GM12892 (cell line): Measurements from ENCODE around the gene AGO1. TPM values are rescaled to one million over a fixed set of nuclear protein-coding genes. Genes with fewer than 3 reads are reported as not detected.
A peak's percentile ranks its signal among the peaks of the same experiment; 100 is the strongest.

Experiments used
- DNase-seq: peaks from one replicate; pipeline ENCODE4 v3.0.0; 2011; ENCODE audit not compliant: insufficient read length
- FAIRE-seq: peaks from 2 replicates; lab custom pipeline; 2011; peaks lifted over from hg19 to GRCh38; lab: Jason Lieb, UNC
- POLR2A ChIP-seq: IDR thresholded peaks from 2 replicates; pipeline ENCODE4 v1.6.1; 2011; ENCODE audit warnings: low read depth, low read length, control low read depth
- POLR2AphosphoS5 ChIP-seq: IDR thresholded peaks from 2 replicates; pipeline ENCODE4 v1.6.1; 2011; ENCODE audit warnings: low read depth, low read length, control low read depth
- TAF1 ChIP-seq: IDR thresholded peaks from 2 replicates; pipeline ENCODE4 v1.6.1; 2011; ENCODE audit warnings: low read depth, mild to moderate bottlenecking, control low read depth, low read length, borderline replicate concordance
- polyA plus RNA-seq: library from polyadenylated mRNA; unstranded; fragments of >200 nt; gene quantifications from one replicate; pipeline ENCODE4 v1.2.1, GENCODE V29; 2012; ENCODE audit warnings: missing spikeins, inconsistent platforms; ENCODE audit not compliant: missing spikeins

The AGO1 gene
- 8.0 TPM for polyA plus RNA-seq

GRCh38 chr1:35882945-35883634 is at the start of gene AGO1:
TSS of gene AGO1 (plus strand) at chr1:35883209. CDS start at chr1:35883422, 213 bp downstream.
- DNase-seq (peak; percentile 99), FAIRE-seq (peak; percentile 95)
- TF ChIP-seq POLR2A, result peak; percentile 61; the same call in 1 of the 2 replicates
- TF ChIP-seq POLR2AphosphoS5, result no peak

- FAIRE-seq (no peak), DNase-seq (no peak)
- no peak for TF ChIP-seq POLR2AphosphoS5
- TF ChIP-seq TAF1, result no peak
- TF ChIP-seq POLR2A, result no peak
Measured at GRCh38 chr1:35833395-35833794, 49.6 kb upstream of the AGO1 start.

- DNase-seq (no peak), FAIRE-seq (no peak)
- no peak for TF ChIP-seq TAF1
Measured at GRCh38 chr1:35834218-35834617, 48.8 kb upstream of the AGO1 start.

- DNase-seq, result no peak
- FAIRE-seq, result no peak
- TF ChIP-seq POLR2A (no peak), POLR2AphosphoS5 (no peak)
Measured at GRCh38 chr1:35835398-35835797, 47.6 kb upstream of the AGO1 start.

- TF ChIP-seq TAF1 (no peak), POLR2A (no peak), POLR2AphosphoS5 (no peak)
- DNase-seq, result no peak
- FAIRE-seq, result no peak
Measured at GRCh38 chr1:35836734-35837133, 46.3 kb upstream of the AGO1 start.

GRCh38 chr1:35838693-35839245 is 44.2 kb upstream of the AGO1 start:
- DNase-seq, result no peak
- FAIRE-seq, result no peak
- TF ChIP-seq POLR2AphosphoS5, result no peak
- TF ChIP-seq TAF1, result no peak
- TF ChIP-seq POLR2A, result no peak

- TF ChIP-seq POLR2AphosphoS5, result no peak
- no peak for TF ChIP-seq TAF1
- TF ChIP-seq POLR2A, result no peak
- no peak for FAIRE-seq
Measured at GRCh38 chr1:35844826-35845225, 38.2 kb upstream of the AGO1 start.

GRCh38 chr1:35845766-35846165 is 37.2 kb upstream of the AGO1 start:
- FAIRE-seq, result no peak
- DNase-seq, result no peak
- no peak for TF ChIP-seq TAF1
- TF ChIP-seq POLR2AphosphoS5, result no peak
- no peak for TF ChIP-seq POLR2A

More at GRCh38 chr1:35844826-35845225, 38.2 kb upstream of the AGO1 start:
- DNase-seq, result no peak

GRCh38 chr1:35847935-35848565 is 35.0 kb upstream of the AGO1 start:
- TF ChIP-seq POLR2AphosphoS5 (no peak), POLR2A (no peak), TAF1 (no peak)
- DNase-seq (no peak), FAIRE-seq (no peak)

- FAIRE-seq, result no peak
- TF ChIP-seq POLR2AphosphoS5 (no peak), TAF1 (no peak), POLR2A (no peak)
- no peak for DNase-seq
Measured at GRCh38 chr1:35850051-35850450, 33.0 kb upstream of the AGO1 start.

GRCh38 chr1:35850716-35851115 is 32.3 kb upstream of the AGO1 start:
- DNase-seq (no peak), FAIRE-seq (no peak)
- TF ChIP-seq TAF1 (no peak), POLR2AphosphoS5 (no peak), POLR2A (no peak)
